Stimulated activated CD8-positive, alpha-beta memory T cell treated with anti-CD3 and anti-CD28 coated beads, Interleukin-4, amount 100 ng/mL, for 48 hours (primary cell): ENCODE measurements around the gene APOO.
A peak's percentile ranks its signal among the peaks of the same experiment; 100 is the strongest.
"Not testable (repeated sequence)": the region's sequence is repeated elsewhere in the genome, so short reads cannot be mapped to it uniquely, and the experiment has no call there.

Experiments used
- DNase-seq: peaks from one replicate; pipeline ENCODE4 v3.0.0-alpha.2; 2020

APOO gene

DNA sequence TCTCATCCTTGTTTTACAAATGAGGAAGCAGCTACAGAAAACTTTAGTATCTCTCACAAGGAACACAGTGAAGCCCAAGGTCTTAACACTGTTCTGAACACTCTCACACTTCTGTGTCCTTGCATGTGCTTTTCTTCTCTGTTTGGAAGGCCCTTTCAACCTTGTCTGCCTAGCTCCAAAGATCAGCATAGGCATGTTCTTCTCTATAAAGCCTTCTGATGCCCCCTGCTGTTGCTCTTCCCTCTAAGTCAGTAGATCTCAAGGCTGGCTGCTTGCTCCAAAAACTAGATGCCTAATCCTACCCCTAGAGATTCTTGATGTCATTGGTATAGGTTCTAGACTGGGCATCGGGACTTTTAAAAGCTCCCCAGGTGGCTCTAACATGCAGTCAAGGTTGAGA is 5.9 kb downstream of the APOO start:
- peak; percentile 24 for DNase-seq

DNA sequence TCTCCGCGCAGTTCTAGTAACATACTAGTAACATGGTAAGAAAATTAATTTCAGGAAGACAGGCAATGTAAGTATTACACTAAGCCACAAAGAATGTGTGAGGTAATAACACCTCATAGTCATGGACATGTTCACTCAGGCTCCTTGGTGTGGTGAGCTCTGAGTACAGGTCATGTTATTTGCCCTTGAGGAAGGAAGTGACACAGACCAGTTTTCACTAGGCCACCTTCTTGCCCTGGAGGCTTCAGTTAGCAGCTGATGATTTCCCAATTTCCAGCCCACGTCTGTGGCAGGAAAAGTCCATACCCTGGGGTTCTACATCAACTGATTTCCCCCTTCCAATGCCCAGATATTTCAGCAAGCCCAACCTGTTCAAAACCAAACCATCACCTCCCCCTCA is 6.7 kb downstream of the APOO start:
- no peak for DNase-seq

DNA sequence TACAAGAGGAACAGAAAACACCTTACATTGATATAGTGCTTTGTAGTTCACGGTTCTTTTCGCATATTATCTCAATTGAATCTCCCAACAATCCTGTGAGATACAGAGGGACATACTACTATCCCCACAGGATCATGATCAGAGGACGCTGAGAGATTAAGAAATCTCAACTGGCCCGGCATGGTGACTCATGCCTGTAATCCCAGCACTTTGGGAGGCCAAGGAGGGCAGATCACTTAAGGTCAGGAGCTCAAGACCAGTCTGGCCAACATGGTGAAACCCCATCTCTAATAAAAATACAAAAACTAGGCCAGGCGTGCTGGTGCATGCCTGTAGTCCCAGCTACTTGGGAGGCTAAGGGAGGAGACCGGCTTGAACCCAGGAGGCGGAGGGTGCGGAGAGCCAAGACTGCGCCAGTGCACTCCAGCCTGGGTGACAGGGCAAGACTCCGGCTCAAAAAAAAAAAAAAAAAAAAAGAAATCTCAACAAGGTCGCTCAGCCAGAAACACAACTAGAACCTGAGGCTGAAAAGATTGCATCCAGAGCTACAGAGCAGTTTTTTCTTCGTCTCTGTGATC is 7.4 kb downstream of the APOO start:
- DNase-seq, result no peak

DNA sequence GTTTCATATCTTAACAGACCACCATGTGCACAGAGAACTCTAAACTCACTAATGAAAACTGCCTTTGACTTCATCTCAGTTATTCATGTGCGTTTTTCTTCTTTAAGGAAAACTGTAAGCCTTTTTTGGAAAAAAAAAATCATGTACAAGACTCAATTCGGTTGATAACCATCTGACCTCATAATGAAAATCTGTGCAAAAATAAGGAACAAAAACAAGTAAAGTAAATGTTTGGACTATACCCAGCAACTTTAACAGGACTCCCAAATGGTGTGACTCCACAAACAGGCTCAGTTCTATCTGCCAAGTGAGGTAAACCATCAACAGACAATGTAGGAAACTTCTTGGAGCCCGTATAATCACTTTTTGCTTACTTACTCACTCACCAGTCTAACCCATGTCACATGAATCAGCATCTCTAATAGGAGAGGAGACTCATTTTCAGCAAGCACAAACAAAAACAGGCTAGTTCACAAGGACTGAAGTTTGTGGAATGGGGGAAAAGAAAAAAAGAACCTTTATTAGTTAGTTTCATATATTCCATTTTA is 9.3 kb downstream of the APOO start:
- DNase-seq, result no peak

DNA sequence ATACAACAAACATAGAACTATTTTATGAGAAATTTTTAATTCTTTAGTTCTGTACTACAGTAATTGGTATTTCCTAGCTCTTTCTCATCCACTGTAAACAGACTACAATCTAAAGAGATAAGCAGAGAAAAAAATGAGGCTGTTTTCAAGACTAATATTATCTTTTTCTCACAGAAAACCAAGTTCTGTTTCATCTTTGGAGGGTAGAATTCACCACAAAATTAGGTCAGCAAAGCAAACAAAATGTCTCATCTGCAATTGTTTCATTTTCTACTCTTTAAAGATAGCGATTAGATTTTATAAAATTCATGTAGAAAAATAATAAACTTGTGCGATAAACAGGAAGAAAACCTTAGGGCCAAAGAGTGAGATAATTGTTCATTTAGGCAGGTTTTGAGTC is 10.8 kb downstream of the APOO start:
- DNase-seq, result no peak

DNA sequence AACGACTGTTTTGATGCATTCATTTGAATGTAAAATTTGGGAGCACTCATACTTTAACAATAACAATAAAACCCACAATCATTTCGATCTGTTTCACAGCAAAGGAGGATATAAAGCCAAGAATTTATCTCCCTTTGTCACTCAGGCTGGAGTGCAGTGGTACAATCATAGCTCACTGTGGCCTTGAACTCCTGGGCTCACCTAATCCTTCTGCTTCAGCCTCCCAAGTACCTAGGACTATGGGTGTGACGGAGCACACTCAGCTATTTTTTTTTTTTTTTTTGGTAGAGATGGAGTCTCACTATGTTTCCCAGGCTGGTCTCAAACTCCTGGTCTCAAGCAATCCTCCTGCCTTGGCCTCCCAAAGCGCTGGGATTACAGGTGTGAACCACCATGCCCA is 11.2 kb downstream of the APOO start:
- not testable (repeated sequence) for DNase-seq

DNA sequence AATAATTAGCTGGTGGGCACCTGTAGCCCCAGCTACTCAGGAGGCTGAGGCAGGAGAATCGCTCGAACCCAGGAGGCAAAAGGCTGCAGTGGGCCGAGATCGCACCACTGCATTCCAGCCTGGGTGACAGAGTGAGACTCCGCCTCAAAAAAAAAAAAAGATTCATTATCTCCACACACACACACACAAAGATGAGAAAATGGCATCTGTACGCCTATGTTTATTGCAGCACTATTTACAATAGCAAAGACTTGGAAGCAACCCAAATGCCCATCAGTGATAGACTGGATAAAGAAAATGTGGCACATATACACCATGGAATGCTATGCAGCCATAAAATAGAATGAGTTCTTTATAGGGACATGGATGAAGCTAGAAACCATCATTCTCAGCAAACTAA is 12.7 kb downstream of the APOO start:
- not testable (repeated sequence) for DNase-seq

DNA sequence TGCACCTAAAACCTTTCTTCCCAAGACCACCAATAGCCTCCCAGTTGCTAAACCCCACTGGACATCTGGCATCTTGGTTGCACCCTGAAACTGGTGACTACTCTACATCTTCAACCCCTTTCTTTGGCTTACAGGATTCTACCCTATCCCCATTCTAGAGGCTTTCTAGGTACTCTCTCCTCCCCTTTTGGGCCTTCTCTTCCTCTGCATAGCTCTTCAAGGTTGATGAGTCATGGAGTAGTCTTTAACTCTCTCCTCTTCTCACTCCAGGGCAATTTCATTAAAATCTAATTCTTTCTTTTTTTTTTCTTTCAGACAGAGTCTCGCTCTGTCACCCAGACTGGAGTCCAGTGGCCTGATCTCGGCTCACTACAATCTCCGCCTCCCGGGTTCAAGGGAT is 16.8 kb downstream of the APOO start:
- DNase-seq, result no peak

DNA sequence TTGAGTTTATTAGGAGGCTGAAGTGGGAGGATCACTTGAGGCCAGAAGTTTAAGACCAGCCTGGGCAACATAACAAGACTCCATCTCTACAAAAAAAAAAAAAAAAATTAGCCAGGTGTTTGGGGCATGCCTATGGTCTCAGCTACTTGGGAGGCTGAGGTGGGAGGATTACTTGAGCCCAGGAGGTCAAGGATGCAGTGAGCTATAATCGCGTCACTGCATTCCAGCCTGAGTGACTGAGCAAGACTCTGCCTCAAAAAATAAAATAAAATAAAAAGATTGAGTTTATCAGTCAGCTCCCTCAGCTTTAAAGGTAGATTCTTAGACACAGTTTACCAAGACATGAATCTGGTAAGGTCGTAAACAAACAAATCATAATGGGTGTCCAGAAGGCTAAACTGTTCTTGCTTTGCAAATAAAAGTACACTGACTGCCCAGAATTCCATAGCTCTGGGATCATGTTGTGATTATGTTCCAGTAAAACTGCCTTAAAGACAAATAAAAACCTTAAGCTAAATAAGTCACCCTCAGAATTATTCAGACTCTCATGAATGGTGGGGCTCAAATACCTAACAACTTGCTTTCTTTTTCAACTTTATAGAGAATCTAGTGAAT is 18.7 kb downstream of the APOO start:
- DNase-seq, result no peak

DNA sequence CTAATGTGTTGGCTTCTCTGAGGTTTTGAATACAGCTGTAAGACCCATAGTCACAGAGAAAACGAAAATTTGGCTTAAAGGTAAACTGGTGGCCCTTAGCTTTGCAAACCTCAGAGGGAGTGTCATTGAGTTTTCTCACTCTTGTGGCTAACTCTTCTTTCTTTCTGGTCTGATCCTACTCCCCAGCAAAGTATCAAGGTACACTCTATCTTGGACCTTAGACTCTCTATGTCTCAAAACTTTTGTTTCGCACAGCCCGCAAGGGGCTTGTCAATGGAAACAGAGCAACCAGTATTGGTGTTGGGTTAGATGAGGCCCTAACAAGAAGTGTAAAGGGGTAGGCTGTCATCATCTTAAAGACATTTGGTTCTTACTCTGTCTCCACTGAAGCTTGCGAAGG is 19.8 kb downstream of the APOO start:
- no peak for DNase-seq

DNA sequence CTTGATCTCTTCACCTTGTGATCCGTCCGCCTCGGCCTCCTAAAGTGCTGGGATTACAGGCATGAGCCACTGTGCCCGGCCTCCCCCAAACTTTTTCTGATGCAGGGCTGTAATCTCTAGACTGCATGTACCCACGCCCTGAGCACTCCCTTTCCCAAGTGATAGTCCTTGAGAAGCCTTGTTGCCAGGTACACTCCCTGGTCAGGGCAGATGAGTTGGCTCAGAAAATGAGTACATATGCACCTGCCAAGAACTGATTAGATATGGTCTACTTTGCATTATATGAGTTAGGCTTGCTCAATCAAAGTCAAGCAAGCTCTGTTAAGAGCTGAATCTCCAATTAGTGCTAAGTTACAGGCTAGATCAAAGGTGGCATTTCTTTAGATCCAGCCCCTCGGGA is 20.3 kb downstream of the APOO start:
- no peak for DNase-seq

DNA sequence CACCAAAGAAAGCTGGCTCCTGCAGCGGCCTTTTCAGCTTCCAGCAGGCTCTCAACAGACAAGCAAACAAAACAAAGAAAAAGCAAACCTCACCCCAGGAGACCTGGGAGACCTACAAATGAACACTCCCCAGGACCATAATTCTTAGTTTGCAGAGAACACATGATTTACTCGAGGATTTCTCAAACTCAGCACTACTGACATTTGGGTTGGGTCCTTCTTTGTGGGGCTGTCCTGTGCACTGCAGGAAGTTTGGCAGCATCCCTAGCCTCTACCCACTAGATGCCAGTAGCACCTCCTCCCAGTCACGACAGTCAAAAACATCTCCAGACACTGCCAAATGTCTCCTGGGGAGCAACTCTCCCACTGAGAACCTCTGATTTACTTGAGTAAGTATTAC is 21.9 kb downstream of the APOO start:
- no peak for DNase-seq

DNA sequence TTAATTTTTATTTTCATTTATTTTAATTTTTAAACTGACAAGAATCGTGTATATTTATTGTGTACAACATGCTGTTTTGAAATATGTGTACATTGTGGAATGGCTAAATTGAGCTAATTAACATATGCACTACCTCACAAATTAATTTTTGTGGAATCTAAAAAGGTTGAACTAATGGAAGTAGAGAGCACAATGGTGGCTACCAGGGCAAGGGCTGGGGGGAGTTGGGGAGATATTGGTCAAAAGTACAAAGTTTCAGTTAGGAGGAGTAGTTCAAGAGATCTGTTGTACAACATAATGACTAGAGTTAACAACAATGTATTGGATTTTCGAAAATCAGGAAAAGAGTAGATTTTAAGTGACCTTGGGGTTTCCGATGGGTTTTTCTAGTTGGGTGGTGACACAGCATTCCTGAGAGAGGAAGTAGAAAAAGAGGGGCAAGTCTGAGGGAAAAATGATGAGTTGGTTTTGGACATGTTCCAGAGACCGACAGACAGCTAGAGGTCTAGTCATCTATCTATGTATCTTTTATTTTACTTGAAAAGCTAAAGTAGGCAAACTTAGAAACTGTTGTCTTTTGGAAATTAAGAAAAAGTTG is 23.2 kb downstream of the APOO start:
- no peak for DNase-seq

DNA sequence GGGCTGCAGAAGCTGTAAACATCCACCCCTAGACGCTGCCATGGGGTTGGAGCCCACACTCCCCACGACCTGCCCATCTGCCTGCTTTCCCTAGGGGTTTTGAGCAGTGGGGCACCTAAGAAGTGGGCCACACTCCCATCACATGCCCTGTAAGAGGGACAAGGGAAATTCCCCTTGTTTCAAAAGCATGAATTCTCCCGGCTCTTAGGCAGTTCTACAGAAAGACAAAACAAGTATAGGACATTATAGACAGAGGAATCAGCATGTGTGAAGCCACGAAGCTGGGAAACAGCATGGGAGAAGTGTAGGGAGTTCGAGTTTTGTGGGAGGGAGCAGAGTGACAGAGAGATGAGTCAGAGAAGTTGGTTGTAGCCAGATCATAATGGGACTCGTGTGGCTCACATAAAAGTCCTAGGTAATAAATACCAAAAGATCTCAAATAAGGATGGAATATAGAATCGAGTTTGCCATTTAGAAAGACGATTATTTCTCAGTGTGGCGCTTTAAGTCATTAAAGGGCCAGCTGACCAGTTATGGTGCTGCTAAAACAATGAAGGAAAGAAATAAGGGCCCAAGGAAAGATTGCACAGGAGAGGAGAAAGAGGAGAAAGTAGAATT is 23.9 kb downstream of the APOO start:
- DNase-seq, result no peak

DNA sequence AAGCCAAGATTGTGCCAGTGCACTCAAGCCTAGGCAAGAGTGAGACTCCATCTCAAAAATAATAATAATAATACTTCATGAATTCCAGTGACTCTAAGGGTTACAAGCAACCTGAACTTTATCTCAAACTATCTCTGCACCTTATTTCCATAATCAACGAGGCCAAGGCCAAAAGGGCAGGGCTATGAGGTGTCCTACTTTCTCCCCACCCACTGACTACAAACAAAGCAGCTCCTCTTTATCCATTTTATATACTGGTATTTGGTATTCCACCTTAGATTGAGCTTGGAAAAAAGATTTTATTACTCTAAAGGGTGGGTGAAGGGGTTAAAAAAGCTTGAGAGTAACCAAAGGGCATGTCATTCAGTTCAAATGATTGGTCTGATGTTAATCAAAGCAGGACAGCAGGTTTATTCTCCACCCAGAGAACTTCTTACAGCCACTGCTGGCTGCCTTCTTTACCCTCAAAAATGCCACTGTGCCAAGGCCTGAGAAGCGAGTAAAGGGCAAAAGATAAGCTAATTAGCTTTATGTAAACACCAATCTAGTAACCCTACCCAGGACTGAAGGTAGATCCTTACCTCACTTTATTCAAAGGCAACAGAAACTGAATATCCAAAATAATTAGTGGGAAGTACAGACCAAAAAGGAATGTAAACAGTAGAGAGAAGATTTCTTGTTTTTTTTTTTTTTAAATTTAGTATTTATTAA is 28.2 kb downstream of the APOO start:
- DNase-seq, result no peak

DNA sequence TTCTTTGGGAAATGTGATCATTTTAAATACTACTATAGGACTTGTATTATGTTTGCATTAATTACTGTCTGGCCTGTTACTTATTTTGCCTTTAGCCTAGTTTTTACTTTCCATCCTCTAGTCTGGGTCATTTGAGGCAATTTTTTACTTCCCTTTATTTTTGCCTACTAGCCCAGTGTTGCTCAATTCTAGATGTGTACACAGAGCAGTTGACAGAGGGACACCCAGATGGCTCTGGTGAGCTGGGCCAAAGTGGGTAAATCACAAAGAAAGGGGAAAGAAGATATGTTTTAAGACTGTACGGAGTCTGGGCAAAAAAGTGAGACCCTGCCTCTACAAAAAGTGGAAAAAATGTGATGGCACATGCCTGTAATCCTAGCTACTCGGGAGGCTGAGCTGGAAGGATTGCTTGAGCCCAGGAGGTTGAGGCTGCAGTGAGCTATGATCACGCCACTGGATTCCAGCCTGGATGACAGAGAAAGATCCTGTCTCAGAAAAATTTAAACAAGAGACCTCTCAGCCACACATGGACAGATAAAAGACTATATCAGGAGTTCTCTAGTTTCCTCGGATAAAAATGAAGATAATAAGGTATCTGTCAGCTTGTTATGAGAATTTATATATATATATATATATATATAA is 35.7 kb downstream of the APOO start:
- no peak for DNase-seq

DNA sequence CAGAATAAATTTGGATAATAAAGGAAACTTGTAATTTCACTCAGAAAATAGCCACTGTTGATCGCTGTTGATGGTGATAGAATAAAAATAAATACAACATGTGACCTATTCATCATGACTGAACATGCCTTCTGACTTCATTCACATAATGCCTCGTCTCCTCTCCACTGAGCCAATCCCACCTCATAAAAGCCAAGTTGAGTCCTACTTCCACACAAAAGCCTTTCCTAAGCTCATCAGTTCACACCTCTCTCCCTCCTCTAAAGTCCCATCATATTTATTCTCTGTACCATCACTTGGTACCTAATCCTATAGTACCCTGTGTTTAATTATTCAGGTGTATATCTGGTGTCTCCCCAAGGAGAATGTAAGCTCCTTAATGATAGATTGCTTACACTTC is 37.7 kb downstream of the APOO start:
- no peak for DNase-seq

DNA sequence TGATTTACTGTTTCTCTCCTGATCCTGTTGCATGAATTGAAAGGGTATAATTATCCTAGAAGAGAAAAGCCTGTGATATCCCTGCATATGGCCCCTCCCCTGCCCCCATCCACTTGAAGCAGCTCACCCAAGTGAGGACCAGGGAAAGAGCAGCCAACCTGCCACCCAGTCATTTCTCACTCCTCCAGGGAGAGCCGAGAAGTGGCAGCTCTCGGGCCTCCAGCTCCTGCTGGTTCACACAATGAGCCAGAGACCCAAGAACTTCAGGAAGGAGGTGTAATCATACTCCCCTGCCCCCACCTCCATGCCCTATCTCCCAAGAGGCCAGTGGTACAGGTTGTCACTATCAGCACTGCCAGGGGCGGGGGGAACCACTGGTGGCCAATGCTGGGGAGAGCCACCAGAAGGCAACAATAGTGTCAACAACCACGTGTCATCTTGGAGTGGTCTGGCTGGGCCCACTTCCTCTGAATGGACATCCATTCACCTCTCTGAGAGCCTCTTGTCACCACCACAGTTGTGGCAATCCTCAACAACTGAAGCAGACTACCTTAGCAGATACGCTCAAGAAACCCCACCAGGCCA is 42.9 kb downstream of the APOO start:
- DNase-seq, result no peak

DNA sequence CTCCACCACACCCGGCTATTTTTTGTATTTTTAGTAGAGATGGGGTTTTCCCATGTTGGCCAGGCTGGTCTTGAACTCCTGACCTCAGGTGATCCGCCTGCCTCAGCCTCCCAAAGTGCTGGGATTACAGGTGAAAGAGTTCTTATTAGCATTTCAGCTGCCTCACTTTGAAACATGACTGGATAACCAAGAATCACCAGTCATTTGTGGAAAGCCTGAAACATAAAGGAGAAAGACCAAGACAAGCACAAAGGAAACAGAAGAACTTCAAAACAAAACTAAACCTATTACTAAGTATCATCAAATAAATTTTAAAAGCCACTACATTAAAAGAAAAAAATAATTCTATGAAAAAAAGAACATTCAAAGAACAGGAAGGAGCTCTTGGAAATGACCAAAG is 45.8 kb downstream of the APOO start:
- DNase-seq, result not testable (repeated sequence)

DNA sequence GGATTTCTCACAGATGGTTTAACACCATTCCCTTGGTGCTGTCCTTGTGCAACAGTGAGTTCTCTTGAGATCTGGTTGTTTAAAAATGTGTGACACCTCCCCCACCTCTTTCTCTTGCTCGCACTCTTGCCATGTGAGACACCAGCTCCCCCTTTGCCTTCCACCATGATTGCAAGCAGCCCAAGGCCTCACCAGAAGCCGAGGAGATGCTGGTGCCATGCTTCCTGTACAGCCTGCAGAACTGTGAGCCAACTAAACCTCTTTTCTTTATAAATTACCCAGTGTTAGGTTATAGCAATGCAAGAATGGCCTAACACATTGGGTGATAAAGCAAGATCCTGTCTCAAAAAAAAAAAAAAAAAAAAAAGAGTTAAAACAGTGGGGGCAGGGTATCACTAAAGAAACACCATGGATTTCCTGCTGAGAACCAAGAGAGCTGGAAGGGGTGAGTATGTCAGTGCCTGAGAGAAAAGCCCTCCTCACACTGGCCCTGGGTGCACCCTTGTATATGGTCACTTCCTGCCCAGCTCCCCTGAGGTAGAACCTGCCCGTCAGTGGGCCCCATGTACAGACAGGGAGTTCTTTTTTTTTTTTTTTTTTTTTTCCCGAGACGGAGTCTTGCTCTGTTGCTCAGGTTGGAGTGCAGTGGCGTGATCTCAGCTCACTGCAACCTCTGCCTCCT is 46.4 kb downstream of the APOO start:
- DNase-seq, result no peak

DNA sequence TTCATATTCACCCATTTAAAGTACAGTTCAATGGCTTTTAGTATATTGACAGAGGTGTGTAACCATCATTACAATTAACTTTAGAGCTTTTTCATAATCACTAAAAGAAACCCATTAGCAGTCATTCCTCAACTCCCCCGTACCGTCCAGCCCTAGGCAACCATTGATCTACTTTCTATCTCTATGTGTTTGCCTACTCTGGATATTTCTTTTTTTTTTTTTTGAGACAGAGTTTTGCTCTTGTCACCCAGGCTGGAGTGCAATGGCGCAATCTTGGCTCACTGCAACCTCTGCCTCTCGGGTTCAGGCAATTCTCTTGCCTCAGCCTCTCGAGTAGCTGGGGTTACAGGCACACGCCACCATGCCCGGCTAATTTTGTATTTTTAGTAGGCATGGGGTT is 48.5 kb downstream of the APOO start:
- DNase-seq, result not testable (repeated sequence)

DNA sequence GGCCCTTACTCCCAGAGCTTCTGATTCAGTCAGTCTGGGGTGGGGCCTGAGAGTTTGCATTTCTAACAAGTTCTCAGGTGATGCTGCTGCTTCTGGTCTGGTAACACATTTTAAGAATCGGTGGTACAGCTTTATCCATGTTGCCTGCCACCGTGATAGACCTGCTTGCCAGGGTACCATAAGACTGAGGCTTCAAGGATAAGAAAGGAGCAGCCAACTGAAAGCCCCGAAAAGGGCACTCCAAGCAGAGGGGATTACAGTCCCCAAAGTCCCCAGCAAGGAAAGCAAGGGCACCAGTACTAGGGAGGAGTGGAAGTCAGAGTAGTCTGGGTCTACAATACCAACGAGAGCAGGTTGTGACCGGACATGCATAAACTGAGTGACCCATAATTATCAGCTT is 49.8 kb downstream of the APOO start:
- no peak for DNase-seq
